Measurements from ENCODE around the gene GLCE.

GLCE gene

DNA sequence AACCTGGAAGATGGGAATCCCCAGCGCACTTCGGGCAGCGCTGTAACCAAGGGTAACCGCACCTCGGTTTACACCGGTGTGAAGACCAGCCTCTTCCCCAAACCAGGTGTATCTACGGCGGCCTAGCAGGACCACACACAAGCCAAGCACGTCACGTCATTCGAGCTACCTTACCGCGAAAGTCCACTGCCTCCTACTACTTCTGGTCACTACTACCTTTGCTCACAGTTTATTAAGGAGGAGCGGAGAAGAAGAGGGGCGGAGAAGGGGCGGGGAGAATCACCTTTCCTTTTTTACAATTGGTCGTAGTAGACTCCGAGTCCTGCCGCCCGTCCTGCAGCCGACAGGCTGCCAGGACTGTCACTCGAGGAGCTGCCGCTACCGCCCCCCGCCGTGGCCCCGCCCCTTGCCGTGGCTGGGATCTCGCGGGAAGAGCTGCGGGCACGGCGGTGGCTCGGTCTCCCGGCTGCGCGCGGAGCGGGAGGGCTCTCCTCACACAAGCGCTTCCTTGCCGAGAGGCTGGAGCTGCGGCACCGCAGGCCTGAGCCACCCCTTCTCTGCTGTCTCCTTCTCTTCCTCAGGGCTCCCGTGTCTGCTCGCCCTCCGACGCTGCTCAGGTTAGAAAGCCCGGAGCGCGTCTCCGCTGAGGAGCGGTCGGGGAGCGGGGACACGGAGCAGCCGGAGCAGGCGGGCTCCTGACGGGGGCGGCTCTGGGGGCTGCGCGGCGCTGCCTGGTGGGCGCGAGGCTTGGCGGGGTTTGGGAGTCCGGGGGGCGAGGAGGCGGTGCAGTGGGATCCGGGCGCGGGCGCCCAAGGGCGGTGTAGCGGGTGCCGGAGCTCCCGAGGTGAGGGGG is at the start of gene GLCE:
Gene GLCE, plus strand, starts transcription at position 495 of the 853 bp plus-strand sequence. CDS start 95,172 bp downstream, outside the sequence.
- DNase-seq (ENCODE audit: low read depth) = peak; percentile 75
- H3K4me3 ChIP-seq (ENCODE audit: control insufficient read depth, low read depth, low read length) = peak within 1 kb of the TSS; percentile 62
- TF ChIP-seq, protein P1, sequence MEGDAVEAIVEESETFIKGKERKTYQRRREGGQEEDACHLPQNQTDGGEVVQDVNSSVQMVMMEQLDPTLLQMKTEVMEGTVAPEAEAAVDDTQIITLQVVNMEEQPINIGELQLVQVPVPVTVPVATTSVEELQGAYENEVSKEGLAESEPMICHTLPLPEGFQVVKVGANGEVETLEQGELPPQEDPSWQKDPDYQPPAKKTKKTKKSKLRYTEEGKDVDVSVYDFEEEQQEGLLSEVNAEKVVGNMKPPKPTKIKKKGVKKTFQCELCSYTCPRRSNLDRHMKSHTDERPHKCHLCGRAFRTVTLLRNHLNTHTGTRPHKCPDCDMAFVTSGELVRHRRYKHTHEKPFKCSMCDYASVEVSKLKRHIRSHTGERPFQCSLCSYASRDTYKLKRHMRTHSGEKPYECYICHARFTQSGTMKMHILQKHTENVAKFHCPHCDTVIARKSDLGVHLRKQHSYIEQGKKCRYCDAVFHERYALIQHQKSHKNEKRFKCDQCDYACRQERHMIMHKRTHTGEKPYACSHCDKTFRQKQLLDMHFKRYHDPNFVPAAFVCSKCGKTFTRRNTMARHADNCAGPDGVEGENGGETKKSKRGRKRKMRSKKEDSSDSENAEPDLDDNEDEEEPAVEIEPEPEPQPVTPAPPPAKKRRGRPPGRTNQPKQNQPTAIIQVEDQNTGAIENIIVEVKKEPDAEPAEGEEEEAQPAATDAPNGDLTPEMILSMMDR (IDR thresholded peaks at IDR 0.05; ENCODE audit: control insufficient read depth, insufficient read depth, low read depth, low read length, missing control alignments) = no peak

DNA sequence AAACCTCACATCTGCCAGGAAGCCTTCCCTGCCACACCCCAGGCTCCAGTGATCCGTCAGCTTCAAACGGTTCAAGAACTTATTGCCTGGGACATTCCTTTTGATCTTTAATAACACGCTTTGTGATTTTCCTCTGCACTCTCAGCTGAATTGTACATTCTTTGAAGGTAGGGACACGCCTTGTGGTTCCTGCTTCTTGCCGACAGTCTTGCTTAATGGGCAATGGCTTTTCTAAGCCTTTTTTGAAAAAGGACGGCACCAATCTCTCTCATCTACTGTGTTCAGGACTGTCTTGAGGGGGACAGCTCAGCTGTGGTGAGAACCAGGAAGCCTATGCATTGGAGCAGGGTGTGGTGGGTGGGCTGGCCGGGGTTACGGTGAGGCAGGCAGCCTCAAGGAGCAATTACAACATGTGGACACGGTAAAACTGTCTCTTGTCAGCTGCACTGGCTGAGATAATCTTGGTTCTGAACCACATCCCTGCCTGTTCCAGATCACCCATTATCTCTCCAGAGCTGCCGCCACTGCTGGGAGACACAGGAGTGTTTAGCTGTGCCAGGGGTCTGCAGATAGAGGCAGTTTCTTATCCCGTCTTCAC is 46.0 kb upstream of the GLCE start:
- TF ChIP-seq, protein P1 (IDR thresholded peaks at IDR 0.05; ENCODE audit: control insufficient read depth, insufficient read depth, low read depth, low read length, missing control alignments) = no peak
- H3K4me3 ChIP-seq (ENCODE audit: control insufficient read depth, low read depth, low read length) = no peak overlapping the region
- DNase-seq (ENCODE audit: low read depth) = no peak

DNA sequence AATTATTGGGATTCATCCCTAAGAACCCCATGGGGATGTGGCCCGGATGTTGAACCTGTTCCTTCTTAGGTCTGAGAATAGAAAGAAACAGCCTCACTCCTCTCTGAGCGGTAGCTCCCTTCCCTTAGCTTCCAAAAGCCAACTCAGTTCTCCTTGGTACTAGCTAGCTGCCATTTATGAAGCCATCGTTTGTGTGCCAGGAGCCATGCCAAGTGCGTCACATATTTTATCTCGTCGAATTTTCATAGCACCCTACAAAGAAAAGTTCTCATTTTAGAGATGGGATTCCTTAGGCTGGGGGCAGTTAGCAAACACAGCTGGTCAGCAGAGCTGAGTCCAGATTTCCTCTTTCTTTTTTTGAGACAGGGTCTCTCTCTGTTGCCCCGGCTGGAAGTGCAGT is 45.4 kb upstream of the GLCE start:
- DNase-seq (ENCODE audit: low read depth) = no peak
- TF ChIP-seq, protein P1 (IDR thresholded peaks at IDR 0.05; ENCODE audit: control insufficient read depth, insufficient read depth, low read depth, low read length, missing control alignments) = no peak
- H3K4me3 ChIP-seq (ENCODE audit: control insufficient read depth, low read depth, low read length) = no peak overlapping the region

DNA sequence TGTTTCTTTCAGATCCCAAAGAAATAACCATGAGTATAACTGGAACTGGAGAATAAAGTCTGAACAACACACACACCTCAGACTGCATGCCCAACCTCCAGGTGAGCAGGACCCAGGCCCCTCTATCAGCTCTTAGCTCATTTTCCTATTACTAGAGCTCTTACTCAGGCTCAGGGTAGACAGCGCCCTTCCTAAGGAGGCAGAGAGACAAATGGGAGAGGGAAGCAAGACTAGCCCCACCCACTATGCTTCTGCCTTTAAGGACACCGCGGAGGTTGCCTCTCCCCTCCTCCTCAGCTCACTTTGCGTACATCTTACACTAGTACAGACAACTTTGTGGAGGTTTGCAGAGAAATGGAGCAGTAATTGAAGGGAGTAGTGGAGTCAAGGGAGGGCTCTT is 44.0 kb upstream of the GLCE start:
- DNase-seq (ENCODE audit: low read depth) = no peak
- TF ChIP-seq, protein P1 (IDR thresholded peaks at IDR 0.05; ENCODE audit: control insufficient read depth, insufficient read depth, low read depth, low read length, missing control alignments) = no peak
- no peak overlapping the region for H3K4me3 ChIP-seq (ENCODE audit: control insufficient read depth, low read depth, low read length)

DNA sequence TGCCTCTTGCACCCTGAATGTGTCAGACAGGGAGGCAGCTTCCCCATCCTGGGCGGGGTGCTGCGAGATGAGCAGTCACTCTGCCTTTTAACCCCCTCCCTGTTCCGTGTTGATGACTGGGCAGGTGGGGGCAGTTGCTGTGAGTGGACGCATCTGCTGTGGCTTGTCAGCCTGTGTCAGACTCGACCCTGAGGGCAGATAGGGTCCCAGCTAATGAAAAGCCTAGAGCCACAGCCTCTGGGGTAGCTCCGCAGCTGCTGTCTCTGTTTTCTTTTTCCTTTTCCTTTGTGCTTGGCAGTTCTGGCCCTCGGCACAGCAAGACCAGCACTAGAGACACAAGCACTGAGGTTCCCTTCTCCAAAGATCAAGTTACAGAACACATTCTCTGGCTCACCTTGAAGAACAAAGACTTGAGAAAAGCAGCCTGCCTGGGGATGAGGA is 43.0 kb upstream of the GLCE start:
- DNase-seq (ENCODE audit: low read depth) = no peak
- H3K4me3 ChIP-seq (ENCODE audit: control insufficient read depth, low read depth, low read length) = no peak overlapping the region
- TF ChIP-seq, protein P1 (IDR thresholded peaks at IDR 0.05; ENCODE audit: control insufficient read depth, insufficient read depth, low read depth, low read length, missing control alignments) = no peak

DNA sequence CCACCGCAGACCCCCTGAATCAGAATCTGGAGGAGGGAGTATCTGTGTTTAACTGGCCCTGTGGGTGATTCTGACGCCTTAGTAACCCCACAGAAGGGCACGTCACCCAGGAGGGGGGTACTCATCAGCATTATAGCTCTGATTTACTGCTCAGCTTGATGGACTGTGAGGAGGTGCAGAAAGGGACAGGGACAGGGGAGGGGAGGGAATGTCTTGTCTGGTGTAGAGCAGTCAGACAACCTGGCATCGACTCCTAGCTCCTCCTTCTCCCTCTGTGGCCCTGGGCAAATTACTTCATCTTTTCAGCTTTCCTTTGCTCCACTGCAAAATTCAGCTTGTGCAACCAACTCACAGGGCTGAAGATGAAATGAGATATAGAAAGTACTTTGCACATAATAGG is 42.3 kb upstream of the GLCE start:
- DNase-seq (ENCODE audit: low read depth) = no peak
- H3K4me3 ChIP-seq (ENCODE audit: control insufficient read depth, low read depth, low read length) = no peak overlapping the region
- TF ChIP-seq, protein P1 (IDR thresholded peaks at IDR 0.05; ENCODE audit: control insufficient read depth, insufficient read depth, low read depth, low read length, missing control alignments) = no peak

Data from AG09309 (cell line).